Amniotic epithelial cell (primary cell): Measurements from ENCODE around the gene KIRREL1.
"Not testable (repeated sequence)": the region's sequence is repeated elsewhere in the genome, so short reads cannot be mapped to it uniquely, and the experiment has no call there.

Source experiments
- DNase-seq: peaks from one replicate; pipeline ENCODE4 v3.0.0-alpha.2; 2010; ENCODE audit warnings: low read depth

Gene KIRREL1

DNA sequence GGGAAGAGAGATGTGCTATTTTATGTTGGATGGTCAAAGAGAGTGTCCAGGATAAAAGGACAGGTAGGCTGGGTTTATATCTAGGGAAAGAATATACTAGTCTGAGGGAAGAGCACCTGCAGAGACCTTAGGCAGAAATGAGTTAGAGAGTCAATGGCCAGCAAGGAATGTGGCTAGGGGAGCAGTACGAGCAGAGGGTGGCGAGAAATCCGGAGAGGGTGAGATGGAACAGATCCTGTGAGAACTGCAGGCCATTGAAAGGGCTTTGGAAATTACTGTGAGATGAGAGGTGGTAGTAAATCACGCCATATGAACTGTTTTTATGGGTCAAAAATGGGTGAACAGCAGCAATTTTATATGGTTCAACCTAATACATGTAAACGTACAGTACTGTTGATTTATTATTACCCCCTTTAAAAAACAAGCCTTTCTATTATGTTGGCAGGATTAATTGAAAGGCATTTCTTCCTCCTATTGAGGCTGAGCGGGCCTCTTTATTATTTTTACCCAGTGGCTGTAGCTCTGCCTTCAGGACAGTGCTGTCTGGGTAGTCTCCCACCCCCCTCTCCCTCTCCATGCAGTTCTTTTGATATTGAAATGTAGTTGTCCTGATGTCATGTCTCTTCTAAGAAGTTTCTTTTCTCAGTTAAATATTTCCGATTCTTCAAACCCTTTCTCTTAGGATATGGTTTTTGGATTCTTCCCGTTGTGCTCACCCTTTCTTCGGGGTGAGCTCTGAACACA lies 112.1 kb downstream of the KIRREL1 start:
- DNase-seq: no peak

DNA sequence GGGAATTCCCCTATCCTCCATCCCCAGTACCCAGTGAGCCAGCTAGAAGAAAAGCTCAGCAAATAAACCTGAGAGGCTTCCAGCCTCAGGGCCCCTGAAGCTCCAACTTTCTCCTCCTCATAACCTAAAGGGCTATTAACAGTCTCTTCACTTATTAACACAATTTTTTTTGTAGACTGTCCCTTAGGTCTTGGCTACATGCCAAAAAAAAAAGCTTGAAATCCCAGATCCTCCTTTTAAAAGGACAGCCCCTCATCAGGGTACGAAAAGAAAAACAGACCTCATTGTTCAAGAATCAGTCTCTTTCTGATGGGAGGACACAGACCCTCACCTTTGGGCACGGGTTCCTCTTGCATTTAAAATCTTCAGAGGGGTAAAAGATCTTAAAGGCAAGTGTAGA lies 114.5 kb downstream of the KIRREL1 start:
- no peak for DNase-seq

DNA sequence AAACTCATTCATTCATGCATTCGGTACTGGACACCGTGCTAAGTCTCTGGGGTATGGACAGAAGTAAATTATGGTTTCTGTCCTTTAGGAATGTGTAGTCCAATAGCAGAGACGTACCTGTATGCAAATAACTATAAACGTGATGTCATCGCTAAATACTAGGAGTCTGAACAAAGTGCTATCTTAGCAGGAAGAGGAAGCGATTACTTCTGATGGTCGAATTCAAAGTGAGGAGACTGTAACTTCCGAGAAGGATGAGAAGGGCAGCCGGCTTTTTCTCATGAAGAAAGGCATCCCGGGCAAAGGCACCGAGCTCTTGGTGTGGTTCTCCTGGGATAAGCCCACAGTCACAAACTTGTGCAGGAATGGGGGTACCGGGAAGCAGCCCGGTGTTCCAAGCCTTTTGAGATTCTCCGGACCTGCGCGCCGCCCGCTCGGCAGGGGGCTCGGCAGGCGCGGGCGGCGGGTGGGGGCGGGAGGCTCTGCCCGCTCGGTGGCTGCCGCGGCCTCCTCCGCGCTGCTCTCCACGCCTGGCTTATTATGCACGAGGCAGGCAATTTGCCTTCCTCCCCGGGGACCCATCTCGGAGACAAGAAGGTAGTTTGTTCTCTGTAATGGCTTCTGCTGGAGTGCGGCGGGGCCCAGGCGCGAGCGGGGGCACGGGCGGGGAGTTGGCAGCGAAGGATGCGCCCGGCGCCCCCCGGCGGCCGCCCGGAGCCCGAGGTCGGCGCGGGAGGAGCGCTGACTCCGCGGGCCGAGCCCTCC lies 119.7 kb downstream of the KIRREL1 start:
- DNase-seq: peak; percentile 14

DNA sequence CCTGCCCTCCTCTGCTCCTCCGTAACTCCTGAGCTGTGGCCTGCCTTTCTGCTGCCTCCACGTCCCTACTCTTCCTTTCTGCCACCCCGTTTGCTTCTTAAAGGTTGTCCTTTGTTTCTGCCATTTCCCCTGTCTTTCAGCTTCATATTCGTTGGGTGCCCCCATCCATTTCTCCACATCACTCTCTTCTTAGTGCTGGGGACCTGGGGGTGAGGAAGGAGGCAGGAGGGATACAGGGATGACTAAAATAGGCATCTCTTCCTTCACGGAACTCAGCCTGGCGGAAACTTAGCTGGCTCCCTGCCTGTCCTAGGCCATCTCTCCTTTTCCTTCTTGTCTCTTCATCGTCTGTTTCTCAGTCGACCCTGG lies 120.3 kb downstream of the KIRREL1 start:
- no peak for DNase-seq

DNA sequence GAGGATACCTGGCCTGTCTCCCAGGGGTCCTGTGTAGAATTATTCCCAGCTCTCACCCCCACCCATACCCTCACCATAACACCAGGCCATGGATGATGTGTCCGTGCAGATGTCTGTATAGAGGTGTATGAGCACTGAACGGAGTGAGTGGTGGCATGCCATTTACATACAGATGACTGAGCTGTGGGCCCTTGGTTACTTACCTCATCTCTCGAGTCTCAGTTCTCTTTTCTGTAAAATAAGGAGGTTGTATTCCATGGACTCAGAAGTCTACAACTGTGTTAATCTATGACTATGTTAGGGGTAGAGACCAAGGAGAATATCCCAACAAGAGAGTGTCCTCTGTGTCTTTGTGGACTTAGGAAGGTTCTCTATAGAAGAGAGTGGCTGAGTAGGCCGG lies 121.7 kb downstream of the KIRREL1 start:
- no peak for DNase-seq

DNA sequence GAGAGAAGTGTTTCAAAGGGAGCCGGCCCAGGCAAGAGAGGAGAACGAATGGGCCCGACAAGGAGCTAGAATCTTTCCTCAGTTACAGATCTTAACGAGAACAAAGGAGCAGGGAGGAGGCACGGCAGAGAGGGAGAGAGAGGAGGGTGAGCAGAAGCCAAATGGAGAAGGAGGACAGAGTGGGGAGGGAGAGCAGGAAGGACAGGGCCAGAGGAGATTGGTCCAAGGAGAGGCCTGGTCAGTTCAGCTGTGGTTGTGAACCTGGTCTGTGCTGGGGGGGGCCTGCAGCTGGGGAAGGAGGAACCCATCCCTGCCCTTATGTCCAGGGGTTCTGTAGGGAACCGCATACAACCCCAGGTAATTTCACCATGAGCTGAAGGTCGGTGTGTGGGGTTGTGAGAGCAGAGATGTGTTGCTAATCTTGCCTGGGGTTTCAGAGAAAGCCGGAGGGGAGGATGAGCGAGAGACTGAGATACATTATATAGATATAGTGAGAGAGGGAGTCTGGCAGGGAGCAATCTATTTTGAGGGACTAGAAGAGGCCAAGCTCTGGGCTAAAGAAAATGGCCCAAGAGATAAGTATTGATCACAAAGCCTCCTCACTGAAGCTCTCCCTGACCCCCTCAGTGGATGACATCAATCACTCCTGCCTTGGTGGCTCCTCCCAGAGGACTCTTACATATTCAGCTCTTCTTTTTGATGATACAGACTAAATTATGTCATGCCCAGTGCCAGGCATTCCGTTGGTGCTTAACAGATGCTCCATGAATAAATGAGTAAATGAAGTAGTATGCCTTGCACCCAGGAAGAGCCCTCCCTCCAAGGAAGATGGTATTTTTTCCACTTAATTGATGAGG lies 123.1 kb downstream of the KIRREL1 start:
- DNase-seq: no peak

DNA sequence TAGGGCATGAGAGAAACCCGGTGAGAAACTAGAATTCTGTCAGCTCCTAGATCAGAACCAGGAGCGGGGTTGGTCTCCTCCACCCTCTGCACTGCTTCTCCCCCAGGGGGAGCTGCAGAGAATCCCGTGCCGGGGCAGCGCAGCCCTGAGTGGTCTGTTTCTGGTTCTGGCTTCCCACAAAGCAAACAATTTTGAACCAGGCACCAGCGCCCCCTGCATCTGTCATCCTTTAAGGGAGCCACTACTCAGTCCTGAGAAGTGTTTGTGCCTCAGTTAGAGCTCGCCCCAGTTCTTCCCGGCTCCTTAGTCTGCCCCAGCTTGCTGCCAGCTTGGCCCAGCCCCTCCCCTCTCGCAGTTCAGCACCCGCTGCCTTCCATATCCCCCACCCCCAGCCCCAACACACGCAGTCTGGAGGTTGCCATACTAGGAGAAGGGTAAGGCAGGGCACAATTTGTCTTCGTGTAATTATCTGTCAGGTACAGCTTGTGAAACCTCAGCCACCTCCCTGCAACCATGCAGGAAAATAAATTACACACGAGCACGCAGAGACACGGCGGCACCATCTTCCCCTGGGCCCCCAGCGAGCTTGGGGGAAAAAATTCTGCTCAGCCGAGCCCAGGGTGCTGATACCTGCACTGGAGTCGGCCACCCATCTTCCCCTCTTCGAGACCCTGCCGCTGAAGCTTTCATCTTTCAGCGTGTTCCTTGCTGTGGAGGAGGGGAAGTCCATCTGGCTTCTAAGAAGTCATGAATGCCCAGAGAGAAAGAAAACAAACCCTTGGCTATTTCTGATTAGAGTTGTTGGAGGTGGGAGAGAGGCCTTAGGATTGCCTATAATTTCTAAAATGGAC lies 124.6 kb downstream of the KIRREL1 start:
- peak; percentile 63 for DNase-seq

DNA sequence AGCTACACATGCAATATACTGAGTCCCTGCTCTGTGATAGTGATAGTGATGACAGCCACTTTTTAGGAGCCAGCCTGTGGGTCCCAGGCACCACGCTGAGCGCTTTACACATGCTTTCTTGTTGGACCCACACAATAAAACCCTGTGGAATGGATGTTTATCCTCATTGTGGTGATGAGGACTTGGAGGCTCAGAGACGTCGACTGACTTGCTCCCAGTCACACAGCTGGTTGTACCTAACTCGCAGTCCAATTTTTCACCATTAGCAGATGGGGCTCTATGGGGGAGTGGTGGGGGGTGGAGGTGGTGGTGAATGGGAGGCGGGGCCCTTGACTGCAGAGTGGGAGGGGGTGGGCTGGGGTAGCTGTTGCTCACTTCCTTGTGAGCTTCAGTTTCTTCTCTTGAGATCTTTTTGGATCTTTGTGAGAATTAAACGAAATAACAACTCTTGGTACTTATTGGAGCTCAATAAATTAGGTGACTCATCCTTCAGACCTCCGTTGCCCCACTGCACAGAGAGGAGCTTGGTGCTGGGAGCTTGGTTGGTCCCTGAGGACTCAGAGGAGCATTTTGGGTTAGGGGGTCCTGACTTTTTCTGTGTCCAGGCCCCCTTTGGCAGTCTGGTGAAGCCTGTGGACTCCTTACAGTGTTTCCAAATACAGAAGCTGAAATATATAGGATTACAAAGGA lies 125.4 kb downstream of the KIRREL1 start:
- no peak for DNase-seq

DNA sequence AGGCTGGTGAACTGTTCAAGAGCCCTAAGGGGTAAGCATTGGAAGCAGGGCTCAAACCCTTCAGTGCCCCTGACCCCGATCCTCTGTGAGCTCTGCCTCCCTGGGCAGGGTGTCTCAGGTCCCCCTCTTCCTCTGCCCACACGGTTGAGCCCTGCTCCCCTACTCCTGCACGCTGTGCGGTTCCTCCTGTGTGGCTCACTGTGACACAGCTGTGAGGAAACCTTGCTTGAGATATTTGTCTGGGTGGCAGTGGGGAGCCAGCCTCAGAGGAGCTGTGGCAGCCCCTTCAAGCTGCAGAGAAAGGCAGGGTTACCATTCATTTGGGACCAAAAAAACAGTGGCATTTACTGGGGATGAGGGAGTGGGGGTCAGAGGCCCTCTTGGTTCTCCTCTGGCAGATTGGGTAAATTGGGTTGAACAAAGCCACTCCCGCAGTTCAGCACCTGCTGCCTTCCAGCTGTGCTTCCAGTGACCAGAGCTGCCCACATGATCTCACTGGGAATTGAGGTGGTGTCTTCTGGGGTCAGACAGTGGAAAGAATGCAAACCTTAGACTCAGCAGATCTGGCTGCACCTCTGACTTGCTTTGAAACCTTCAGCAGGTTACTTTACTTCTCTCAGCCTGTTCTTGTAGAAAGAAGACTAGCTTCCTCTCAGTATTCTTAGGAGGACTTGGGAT lies 126.7 kb downstream of the KIRREL1 start:
- DNase-seq: no peak

DNA sequence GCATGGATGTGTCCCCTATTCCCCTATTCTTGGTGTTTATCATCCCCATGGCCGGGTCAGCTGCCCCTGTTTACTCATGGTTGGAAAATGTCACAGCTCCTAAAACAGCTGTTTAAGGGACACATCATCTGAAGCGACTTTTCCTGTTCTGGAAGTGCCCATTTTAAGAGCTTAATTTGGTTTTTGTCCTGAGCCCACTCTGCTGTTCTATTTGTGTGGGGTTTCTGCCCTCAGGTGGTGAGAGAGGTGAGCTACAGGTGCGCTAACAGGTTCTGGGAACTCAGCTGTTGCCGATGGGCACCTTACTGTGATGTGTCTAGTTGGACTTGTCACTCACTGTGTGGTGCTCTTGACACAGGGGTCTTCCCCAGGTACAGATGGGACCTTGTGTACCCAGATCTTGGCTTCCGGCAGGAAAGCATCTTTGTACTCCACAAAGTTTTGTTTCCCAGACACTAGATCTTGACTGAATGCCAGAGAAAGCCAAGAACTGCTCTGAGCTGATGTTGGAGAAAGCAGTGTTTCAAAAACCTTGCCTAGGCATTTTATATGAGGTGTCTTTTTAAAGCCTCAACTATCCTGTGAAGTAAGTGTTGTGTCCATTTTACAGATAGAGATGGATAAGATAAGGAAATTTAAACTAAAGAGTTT lies 128.3 kb downstream of the KIRREL1 start:
- peak; percentile 17 for DNase-seq

DNA sequence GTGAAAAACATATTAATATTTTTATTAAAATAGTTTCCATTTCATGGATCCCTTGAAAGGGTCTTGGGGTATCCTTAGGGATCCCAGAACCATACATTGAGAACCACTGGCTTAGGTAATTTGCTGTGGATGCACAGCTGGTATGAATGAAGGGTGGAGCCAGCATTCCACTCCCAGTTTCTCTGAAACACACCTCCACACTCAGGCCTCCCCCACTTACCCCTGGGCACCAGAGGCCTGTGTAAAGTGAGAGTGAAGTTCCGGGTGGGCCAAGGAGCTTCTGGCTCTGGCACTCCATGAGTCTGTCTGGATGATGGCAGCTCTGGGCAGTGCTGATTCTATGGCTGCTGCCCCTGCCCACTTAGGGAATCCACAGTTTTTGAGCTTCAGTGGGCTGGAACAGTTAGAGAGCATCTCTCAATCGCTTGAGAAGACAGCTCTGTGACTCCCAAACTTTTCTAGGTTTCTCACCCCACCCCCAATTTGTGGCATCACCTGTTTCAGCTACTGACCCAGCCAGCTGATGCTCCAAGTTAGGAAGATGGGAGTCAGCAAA lies 129.5 kb downstream of the KIRREL1 start:
- no peak for DNase-seq

DNA sequence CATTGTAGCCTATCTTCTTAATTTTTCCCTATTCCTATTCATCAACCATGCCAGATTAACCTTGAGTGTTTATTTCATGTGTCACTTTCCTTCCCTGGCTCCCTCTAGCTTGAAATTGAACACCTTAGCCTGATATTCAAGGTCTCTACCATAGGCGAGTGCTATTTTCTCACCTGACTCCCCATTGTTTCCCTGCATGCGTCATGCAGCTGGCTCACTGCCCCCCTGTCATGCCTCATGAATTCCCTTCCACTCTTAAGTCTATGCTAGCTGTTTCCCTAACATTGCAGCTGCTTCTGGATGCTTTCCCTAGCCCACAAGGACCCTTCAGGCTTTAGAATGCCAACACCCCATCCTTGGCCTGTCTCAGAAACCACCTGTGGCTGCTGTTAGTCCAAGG lies 130.6 kb downstream of the KIRREL1 start:
- DNase-seq: no peak

DNA sequence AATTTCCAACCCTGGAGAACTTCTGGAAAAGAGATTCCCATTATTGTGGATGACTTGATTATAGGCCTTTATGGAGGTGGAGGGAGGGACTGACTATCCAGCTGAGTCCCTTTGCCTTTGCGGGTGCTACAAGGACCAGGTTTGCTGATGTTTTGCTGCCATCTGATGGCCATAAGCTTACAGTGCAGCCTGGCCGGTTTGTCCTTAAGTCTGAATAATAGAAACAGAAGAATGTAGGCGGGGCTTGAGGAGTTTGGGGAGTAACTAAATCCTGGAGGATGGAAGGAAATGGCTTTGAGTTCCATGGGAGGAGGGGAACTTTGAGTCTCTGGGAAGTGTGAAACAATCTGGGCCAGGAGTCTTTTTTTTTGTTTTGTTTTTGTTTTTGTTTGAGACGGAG lies 131.6 kb downstream of the KIRREL1 start:
- DNase-seq: peak; percentile 88

DNA sequence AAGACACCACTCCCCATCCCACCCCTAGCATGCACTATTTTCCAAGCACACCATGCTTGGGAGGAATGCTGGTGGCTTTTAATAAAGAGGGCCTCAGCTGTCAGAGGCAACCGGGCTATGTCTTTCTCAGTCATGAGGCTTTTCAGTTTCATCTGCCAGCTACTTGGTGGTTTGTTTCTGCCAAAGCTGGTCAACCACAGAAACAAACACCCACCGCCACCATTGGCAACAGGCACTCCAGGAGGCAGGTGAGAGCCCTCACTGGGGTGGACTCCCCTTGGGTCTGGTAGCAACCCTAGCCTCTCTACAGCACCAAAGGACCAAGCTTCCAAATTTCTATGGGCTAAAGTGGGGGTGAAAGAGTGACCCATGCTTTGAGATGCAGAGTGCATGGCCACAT lies 133.0 kb downstream of the KIRREL1 start:
- no peak for DNase-seq

DNA sequence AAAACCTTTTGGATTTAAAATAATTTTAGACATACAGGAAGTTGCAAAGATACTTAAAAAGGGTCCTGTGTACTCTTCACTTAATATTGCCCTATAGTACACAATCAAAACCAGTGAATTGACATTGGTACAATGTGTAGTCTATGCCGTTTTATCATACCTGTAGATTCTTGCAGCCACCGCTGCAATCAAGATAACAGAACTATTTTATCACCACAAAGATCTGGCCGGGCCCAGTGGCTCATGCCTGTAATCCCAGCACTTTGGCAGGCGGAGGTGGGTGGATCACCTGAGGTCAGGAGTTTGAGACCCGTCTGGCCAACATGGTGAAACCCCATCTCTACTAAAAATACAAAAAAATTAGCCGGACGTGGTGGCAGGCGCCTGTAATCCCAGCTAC lies 135.1 kb downstream of the KIRREL1 start:
- DNase-seq: not testable (repeated sequence)

DNA sequence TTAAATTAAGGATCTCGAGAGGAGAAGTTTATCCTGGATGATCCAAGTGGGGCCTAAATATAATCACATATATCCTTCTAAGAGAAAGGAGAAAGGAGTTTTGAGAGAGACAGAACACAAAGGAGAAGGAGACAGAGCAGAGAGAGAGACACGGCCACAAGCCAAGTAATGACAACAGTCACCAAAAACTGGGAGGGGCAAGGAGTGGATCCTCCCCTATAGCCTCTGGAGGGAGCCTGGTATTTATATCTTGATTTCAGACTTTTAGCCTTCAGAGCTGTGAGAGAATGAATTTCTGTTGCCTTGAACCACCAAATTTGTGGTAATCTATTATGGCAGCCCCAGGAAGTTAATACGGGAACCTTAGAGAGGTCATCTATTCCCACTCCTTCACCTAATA lies 137.8 kb downstream of the KIRREL1 start:
- no peak for DNase-seq

DNA sequence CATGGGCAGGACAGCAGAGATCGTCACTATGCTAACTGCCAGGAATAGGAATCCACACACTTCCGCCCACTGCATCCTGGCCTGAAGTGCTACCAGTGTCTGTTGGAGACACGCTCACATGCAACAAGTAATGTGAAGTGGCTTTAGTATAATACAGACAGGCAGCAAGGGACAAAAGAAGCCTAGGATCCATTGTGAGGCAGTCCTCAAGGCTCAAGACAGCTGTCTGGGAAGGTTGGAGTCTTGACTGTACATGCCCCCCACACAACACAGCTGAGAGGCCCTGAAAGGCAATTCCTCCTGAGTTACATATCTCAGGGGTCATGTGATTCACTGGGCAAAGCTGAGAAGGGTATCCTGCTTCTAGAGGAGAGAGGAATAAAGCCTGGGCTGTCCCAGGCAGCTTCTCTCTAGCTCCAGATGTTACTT lies 147.3 kb downstream of the KIRREL1 start:
- DNase-seq: no peak

DNA sequence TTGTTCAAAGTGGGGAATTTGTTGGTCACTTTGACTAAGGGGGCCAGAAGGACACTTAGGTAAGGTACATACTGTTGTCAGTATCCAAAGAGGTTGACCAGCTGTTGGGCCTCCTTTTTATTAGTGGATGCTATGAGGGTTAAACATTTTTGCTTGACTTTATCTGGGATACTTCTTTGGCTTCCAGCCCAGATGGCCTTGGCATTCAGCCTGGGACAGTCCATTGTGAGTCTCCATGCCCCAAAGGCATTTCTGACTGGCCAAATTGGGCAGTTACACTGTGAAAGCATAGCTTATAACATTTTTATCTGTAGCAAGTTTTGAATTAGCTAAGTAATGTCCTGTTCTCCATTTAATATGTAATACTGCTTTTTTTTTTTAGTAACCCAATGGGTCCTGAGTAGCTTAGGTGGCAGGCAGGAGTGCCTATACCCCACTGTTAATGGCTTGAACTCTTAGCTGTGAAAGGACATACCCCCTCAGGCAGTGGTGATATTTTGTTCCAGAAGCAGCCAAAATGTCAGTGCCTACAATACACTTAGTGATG lies 151.8 kb downstream of the KIRREL1 start:
- peak; percentile 24 for DNase-seq

DNA sequence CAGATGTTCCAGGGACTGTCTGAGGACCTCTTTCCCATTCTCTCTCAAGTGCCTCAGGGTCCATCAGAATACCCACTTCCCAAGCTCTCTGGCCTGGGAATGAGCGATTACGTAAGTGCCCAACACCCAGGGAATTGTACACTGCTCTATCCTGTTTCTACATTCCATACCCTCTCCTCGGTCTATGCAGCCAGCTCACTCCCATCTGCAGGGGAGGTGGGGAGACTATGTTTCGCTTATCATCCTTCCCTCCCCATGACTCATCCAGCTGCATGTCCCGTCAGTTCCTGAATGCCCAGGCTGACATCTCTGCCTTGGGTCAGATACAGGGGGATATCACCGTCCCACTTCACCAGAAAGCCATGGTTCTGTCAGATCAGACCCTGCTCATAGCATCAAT lies 152.7 kb downstream of the KIRREL1 start:
- DNase-seq: peak; percentile 79
